H1 (cell line): ENCODE results near the gene RCSD1.

Experiments used
- ATF3 ChIP-seq: IDR thresholded peaks from 2 replicates; pipeline ENCODE4 v1.6.1; 2011; ENCODE audit warnings: low read depth, mild to moderate bottlenecking, low read length; ENCODE audit not compliant: insufficient read depth
- BRCA1 ChIP-seq: IDR thresholded peaks from 2 replicates; pipeline ENCODE4 v1.6.1; 2012; ENCODE audit warnings: low read depth, low read length, improper control_type of control experiment
- CEBPB ChIP-seq: IDR thresholded peaks from 2 replicates; pipeline ENCODE4 v1.6.1; 2012; ENCODE audit warnings: low read depth, low read length
- CTCF ChIP-seq, 3 experiments: IDR thresholded peaks; 1 replicate in 2 of 3; 2 replicates in 1 of 3; pipeline versions ENCODE4 v1.5.1 to v1.6.1; 2011; ENCODE audit warnings: low read length in 3 of 3, mild to moderate bottlenecking in 3 of 3, inconsistent platforms in 2 of 3, low read depth in 1 of 3, moderate library complexity in 1 of 3; ENCODE audit not compliant: insufficient read depth in 1 of 3; ENCODE audit errors: control extremely low read depth in 1 of 3
- E2F6 ChIP-seq: IDR thresholded peaks from 2 replicates; pipeline ENCODE4 v1.6.1; 2012; ENCODE audit warnings: inconsistent platforms
- JUND ChIP-seq: IDR thresholded peaks from 2 replicates; pipeline ENCODE4 v1.6.1; 2011; ENCODE audit warnings: mild to moderate bottlenecking, improper control_type of control experiment, low read length
- POLR2A ChIP-seq, 2 experiments: IDR thresholded peaks; 1 replicate in 1 of 2; 2 replicates in 1 of 2; pipeline ENCODE4 v1.6.1; 2011; ENCODE audit warnings: low read depth in 2 of 2, low read length in 2 of 2, mild to moderate bottlenecking in 2 of 2; ENCODE audit errors: control extremely low read depth in 1 of 2
- USF2 ChIP-seq: IDR thresholded peaks from 2 replicates; pipeline ENCODE4 v1.6.1; 2011; ENCODE audit warnings: low read length, improper control_type of control experiment

- no peak for TF ChIP-seq CTCF (IDR thresholded peaks at IDR 0.05; ENCODE audit: control extremely low read depth in 1 of 3, insufficient read depth in 1 of 3, low read depth in 1 of 3, low read length in 3 of 3)
- TF ChIP-seq CEBPB = no peak
- TF ChIP-seq E2F6 = no peak
- TF ChIP-seq USF2 = no peak
- TF ChIP-seq JUND = no peak
- no peak for TF ChIP-seq POLR2A (IDR thresholded peaks at IDR 0.05; ENCODE audit: control extremely low read depth in 1 of 2, low read depth in 2 of 2, low read length in 2 of 2)
- TF ChIP-seq BRCA1 = no peak
- TF ChIP-seq ATF3 = no peak
These were observed 55.8 kb downstream of the RCSD1 start for GRCh38 chr1:167685844-167686243.
